Measurements from ENCODE around the gene MDFIC.
A peak's percentile ranks its signal among the peaks of the same experiment; 100 is the strongest.

MDFIC gene

DNA sequence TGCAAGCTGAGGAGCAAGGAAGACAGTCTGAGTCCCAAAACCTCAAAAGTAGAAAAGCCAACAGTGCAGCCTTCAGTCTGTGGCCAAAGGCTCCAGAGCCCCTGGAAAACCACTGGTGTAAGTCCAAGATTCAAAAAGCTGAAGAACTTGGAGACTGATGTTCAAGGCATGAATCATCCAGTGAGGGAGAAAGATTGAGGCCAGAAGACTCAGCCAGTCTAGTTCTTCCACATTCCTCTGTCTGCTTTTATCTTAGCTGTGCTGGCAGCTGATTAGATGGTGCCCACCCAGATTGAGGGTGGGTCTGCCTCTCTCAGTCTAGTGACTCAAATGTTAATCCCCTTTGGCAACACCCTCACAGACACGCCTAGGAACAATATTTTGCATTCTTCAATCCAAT, 20.1 kb upstream of the MDFIC start:
- Histone ChIP-seq H3K9ac (ENCODE audit: low read depth in 1 of 2, low read length in 2 of 2) (no peak overlapping the region), H3K4me3 (ENCODE audit: low read length in 2 of 2) (no peak overlapping the region), H3K27ac (ENCODE audit: low read depth in 2 of 2, low read length in 2 of 2) (no peak overlapping the region), H3K9me3 (ENCODE audit: control insufficient read depth in 2 of 2, low read length in 2 of 2) (no peaks in the 10 kb centered on the region), H3K36me3 (ENCODE audit: control insufficient read depth in 2 of 2, insufficient read depth in 2 of 2, low read length in 2 of 2) (no peaks in the 10 kb centered on the region), H3K4me1 (ENCODE audit: control insufficient read depth in 2 of 2, insufficient read depth in 2 of 2, low read length in 2 of 2) (no peaks in the 10 kb centered on the region), H3K27me3 (ENCODE audit: control insufficient read depth in 2 of 2, insufficient read depth in 2 of 2, low read length in 2 of 2) (no peaks in the 10 kb centered on the region)

- Histone ChIP-seq H3K36me3 (ENCODE audit: control insufficient read depth in 2 of 2, insufficient read depth in 2 of 2, low read length in 2 of 2) (no peaks in the 10 kb centered on the region), H3K27ac (ENCODE audit: low read depth in 2 of 2, low read length in 2 of 2) (no peak overlapping the region), H3K27me3 (ENCODE audit: control insufficient read depth in 2 of 2, insufficient read depth in 2 of 2, low read length in 2 of 2) (no peaks in the 10 kb centered on the region)
Measured at GRCh38 chr7:114903131-114903530, 18.8 kb upstream of the MDFIC start.

DNA sequence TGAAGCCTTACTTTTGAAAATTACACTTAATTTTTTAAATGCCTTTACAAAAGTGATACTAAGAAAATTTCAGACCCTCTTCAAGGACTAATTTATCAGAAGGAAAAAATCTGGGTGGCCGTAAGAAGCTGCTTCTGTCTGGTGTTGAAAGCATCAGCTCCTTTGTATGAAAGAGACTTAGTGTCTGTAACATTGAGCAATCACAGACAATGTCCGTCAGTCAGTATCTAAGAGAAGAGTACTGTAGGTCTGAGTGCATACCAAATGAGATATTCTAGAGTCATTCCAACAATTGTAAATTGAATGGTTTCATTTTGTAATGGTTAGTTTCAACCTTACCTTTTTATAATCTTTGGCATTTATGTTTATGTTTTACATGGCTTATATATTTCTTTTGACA, 11.1 kb upstream of the MDFIC start:
- no peak overlapping the region for H3K4me3 ChIP-seq (ENCODE audit: low read length in 2 of 2)
- no peaks in the 10 kb centered on the region for H3K4me1 ChIP-seq (ENCODE audit: control insufficient read depth in 2 of 2, insufficient read depth in 2 of 2, low read length in 2 of 2)
- H3K9ac ChIP-seq (ENCODE audit: low read depth in 1 of 2, low read length in 2 of 2), result no peak overlapping the region
- H3K9me3 ChIP-seq (ENCODE audit: control insufficient read depth in 2 of 2, low read length in 2 of 2), result no peaks in the 10 kb centered on the region
- H3K36me3 ChIP-seq (ENCODE audit: control insufficient read depth in 2 of 2, insufficient read depth in 2 of 2, low read length in 2 of 2), result no peaks in the 10 kb centered on the region
- H3K27me3 ChIP-seq (ENCODE audit: control insufficient read depth in 2 of 2, insufficient read depth in 2 of 2, low read length in 2 of 2), result no peaks in the 10 kb centered on the region
- H3K27ac ChIP-seq (ENCODE audit: low read depth in 2 of 2, low read length in 2 of 2), result no peak overlapping the region

More at GRCh38 chr7:114903131-114903530, 18.8 kb upstream of the MDFIC start:
- Histone ChIP-seq H3K9ac (ENCODE audit: low read depth in 1 of 2, low read length in 2 of 2) (no peak overlapping the region), H3K4me3 (ENCODE audit: low read length in 2 of 2) (no peak overlapping the region), H3K9me3 (ENCODE audit: control insufficient read depth in 2 of 2, low read length in 2 of 2) (no peaks in the 10 kb centered on the region), H3K4me1 (ENCODE audit: control insufficient read depth in 2 of 2, insufficient read depth in 2 of 2, low read length in 2 of 2) (no peaks in the 10 kb centered on the region)

DNA sequence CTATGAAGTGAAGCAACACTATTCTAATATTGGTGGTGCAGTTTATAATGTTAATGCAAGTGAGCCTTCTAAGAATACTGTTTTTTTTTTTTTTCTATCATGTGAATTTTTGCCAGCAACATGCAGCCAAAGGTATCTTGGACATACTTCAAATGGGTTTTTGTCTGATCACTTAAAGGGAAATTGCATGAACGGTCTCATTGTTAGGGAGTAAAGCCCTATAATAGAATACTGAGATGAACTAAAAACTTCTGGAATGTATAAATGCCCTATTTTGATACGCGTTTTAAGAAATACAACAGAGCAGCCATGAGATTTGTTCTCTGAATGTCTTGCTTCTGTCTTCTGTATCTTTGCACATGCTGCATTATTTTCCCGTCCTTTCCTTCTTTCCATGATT, 10.5 kb upstream of the MDFIC start:
- no peaks in the 10 kb centered on the region for H3K27me3 ChIP-seq (ENCODE audit: control insufficient read depth in 2 of 2, insufficient read depth in 2 of 2, low read length in 2 of 2)
- no peaks in the 10 kb centered on the region for H3K4me1 ChIP-seq (ENCODE audit: control insufficient read depth in 2 of 2, insufficient read depth in 2 of 2, low read length in 2 of 2)
- no peaks in the 10 kb centered on the region for H3K9me3 ChIP-seq (ENCODE audit: control insufficient read depth in 2 of 2, low read length in 2 of 2)
- no peak overlapping the region for H3K9ac ChIP-seq (ENCODE audit: low read depth in 1 of 2, low read length in 2 of 2)
- no peak overlapping the region for H3K4me3 ChIP-seq (ENCODE audit: low read length in 2 of 2)
- H3K36me3 ChIP-seq (ENCODE audit: control insufficient read depth in 2 of 2, insufficient read depth in 2 of 2, low read length in 2 of 2), result no peaks in the 10 kb centered on the region
- no peak overlapping the region for H3K27ac ChIP-seq (ENCODE audit: low read depth in 2 of 2, low read length in 2 of 2)

GRCh38 chr7:114916261-114916892, 5.5 kb upstream of the MDFIC start:
- Histone ChIP-seq H3K9ac (ENCODE audit: low read depth in 1 of 2, low read length in 2 of 2) (no peak overlapping the region), H3K4me1 (ENCODE audit: control insufficient read depth in 2 of 2, insufficient read depth in 2 of 2, low read length in 2 of 2) (no peaks in the 10 kb centered on the region), H3K9me3 (ENCODE audit: control insufficient read depth in 2 of 2, low read length in 2 of 2) (no peaks in the 10 kb centered on the region), H3K36me3 (ENCODE audit: control insufficient read depth in 2 of 2, insufficient read depth in 2 of 2, low read length in 2 of 2) (no peaks in the 10 kb centered on the region), H3K27me3 (ENCODE audit: control insufficient read depth in 2 of 2, insufficient read depth in 2 of 2, low read length in 2 of 2) (no peaks in the 10 kb centered on the region), H3K27ac (ENCODE audit: low read depth in 2 of 2, low read length in 2 of 2) (peak overlapping the region in 1 of 2 donors; percentile 24), H3K4me3 (ENCODE audit: low read length in 2 of 2) (no peak overlapping the region)

DNA sequence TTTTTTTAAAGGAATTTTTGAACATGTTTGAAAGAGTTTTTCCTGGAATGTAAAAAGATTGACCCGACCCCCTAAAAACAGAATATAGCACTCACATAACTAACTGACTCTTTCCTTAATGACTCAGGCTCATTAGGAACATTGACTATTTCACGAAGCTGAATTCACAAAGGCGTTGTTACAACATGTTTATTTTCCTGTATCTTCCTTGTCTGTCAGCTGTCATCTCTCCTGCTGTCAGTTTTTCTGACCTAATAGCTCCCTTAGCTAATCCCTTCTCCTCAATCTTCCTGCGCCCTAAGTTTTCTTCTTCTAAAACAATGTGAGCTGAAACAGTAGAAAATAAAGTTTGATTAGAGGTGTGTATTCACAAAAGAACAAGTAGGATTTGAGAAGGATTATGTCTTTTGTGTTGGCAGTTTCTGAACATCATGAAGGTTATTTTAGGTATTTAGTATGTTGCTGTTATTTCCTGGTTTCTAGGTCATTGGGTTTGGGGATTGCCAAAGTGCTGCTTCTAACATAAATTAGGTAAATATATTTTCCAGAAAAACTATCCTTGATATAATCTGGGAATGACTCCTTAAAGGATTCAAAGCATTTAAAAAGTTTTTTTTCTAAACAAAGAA, 4.6 kb upstream of the MDFIC start:
- Histone ChIP-seq H3K4me1 (ENCODE audit: control insufficient read depth in 2 of 2, insufficient read depth in 2 of 2, low read length in 2 of 2) (peaks cover 0 to 3% of the 10 kb centered on the region in 2 donors), H3K27me3 (ENCODE audit: control insufficient read depth in 2 of 2, insufficient read depth in 2 of 2, low read length in 2 of 2) (no peaks in the 10 kb centered on the region), H3K4me3 (ENCODE audit: low read length in 2 of 2) (no peak overlapping the region), H3K9ac (ENCODE audit: low read depth in 1 of 2, low read length in 2 of 2) (no peak overlapping the region), H3K27ac (ENCODE audit: low read depth in 2 of 2, low read length in 2 of 2) (peak overlapping the region in 1 of 2 donors; percentile 19), H3K9me3 (ENCODE audit: control insufficient read depth in 2 of 2, low read length in 2 of 2) (no peaks in the 10 kb centered on the region), H3K36me3 (ENCODE audit: control insufficient read depth in 2 of 2, insufficient read depth in 2 of 2, low read length in 2 of 2) (no peaks in the 10 kb centered on the region)

DNA sequence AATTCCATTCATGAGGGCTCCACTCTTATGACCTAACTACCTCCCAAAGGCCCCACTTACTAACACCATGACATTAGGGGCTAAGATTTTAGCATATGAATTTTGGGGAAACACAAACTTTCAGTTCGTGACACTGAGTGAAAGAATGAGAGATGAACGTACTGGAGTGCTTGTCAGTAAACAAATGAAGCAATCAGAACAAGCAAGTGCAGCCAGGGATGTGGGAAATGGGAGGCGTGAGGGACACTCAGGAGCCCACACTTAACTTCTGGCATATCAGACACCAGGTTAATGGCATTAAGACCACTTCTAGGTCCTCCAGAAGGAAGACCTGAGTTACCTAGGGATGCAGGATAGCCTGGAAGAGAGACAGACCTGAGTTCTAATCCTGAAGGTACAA, 2.3 kb upstream of the MDFIC start:
- Histone ChIP-seq H3K4me1 (ENCODE audit: control insufficient read depth in 2 of 2, insufficient read depth in 2 of 2, low read length in 2 of 2) (peaks cover 5 to 13% of the 10 kb centered on the region in 2 donors), H3K36me3 (ENCODE audit: control insufficient read depth in 2 of 2, insufficient read depth in 2 of 2, low read length in 2 of 2) (no peaks in the 10 kb centered on the region), H3K9ac (ENCODE audit: low read depth in 1 of 2, low read length in 2 of 2) (no peak overlapping the region)

DNA sequence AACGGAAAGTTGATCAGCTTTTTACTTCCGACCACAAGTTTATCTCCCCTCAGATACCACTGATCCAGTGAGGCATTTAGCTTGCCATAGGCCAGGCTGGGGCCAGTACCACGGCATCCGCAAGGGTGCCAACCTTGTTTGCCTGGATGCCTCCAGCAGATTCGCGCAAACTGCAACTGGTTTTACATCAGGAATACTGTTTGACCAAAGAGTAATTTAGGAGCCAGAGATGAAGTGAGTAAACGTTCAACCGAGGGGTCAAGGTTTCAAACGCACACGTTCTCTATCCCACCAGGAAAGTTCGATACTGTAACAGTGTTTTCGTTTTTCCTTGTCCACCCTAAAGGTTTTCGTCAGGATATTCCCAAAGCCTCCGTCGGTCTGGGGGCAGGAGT, 266 bp upstream of the MDFIC start:
- Histone ChIP-seq H3K36me3 (ENCODE audit: control insufficient read depth in 2 of 2, insufficient read depth in 2 of 2, low read length in 2 of 2) (no peaks in the 10 kb centered on the region), H3K9ac (ENCODE audit: low read depth in 1 of 2, low read length in 2 of 2) (peak overlapping the region; percentile 53 to 86), H3K27ac (ENCODE audit: low read depth in 2 of 2, low read length in 2 of 2) (peak overlapping the region; percentile 79 to 86), H3K4me1 (ENCODE audit: control insufficient read depth in 2 of 2, insufficient read depth in 2 of 2, low read length in 2 of 2) (peaks cover 5 to 13% of the 10 kb centered on the region in 2 donors), H3K9me3 (ENCODE audit: control insufficient read depth in 2 of 2, low read length in 2 of 2) (no peaks in the 10 kb centered on the region), H3K27me3 (ENCODE audit: control insufficient read depth in 2 of 2, insufficient read depth in 2 of 2, low read length in 2 of 2) (no peaks in the 10 kb centered on the region), H3K4me3 (ENCODE audit: low read length in 2 of 2) (peak overlapping the region; percentile 67 to 87)

More for the DNA sequence above, 2.3 kb upstream of the MDFIC start:
- no peaks in the 10 kb centered on the region for H3K27me3 ChIP-seq (ENCODE audit: control insufficient read depth in 2 of 2, insufficient read depth in 2 of 2, low read length in 2 of 2)
- no peak overlapping the region for H3K27ac ChIP-seq (ENCODE audit: low read depth in 2 of 2, low read length in 2 of 2)
- H3K9me3 ChIP-seq (ENCODE audit: control insufficient read depth in 2 of 2, low read length in 2 of 2), result no peaks in the 10 kb centered on the region
- H3K4me3 ChIP-seq (ENCODE audit: low read length in 2 of 2), result no peak overlapping the region

GRCh38 chr7:114922652-114923402, 933 bp downstream of the MDFIC start:
- peak overlapping the region; percentile 67 to 87 for H3K4me3 ChIP-seq (ENCODE audit: low read length in 2 of 2)
- H3K9me3 ChIP-seq (ENCODE audit: control insufficient read depth in 2 of 2, low read length in 2 of 2), result no peaks in the 10 kb centered on the region
- no peaks in the 10 kb centered on the region for H3K36me3 ChIP-seq (ENCODE audit: control insufficient read depth in 2 of 2, insufficient read depth in 2 of 2, low read length in 2 of 2)
- peaks cover 5 to 13% of the 10 kb centered on the region in 2 donors for H3K4me1 ChIP-seq (ENCODE audit: control insufficient read depth in 2 of 2, insufficient read depth in 2 of 2, low read length in 2 of 2)
- peak overlapping the region; percentile 79 to 86 for H3K27ac ChIP-seq (ENCODE audit: low read depth in 2 of 2, low read length in 2 of 2)
- peak overlapping the region; percentile 77 to 86 for H3K9ac ChIP-seq (ENCODE audit: low read depth in 1 of 2, low read length in 2 of 2)
- no peaks in the 10 kb centered on the region for H3K27me3 ChIP-seq (ENCODE audit: control insufficient read depth in 2 of 2, insufficient read depth in 2 of 2, low read length in 2 of 2)

DNA sequence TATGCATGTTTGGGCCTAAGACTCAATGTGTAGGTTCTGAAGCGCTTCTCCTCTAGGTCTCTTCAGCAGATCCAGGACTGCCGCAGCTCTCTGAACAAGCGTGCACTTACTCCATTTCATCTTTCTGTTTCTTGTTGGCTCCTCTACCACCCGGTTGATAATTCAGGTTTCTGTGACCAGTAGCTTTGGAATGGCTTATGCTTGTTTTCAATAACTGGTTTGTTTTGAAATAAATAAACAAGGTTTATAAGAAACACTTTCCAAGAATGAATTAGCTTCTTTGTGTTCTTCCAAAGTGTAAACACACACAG, 1.5 kb downstream of the MDFIC start:
- no peaks in the 10 kb centered on the region for H3K9me3 ChIP-seq (ENCODE audit: control insufficient read depth in 2 of 2, low read length in 2 of 2)
- peak overlapping the region; percentile 79 to 86 for H3K27ac ChIP-seq (ENCODE audit: low read depth in 2 of 2, low read length in 2 of 2)
- no peaks in the 10 kb centered on the region for H3K27me3 ChIP-seq (ENCODE audit: control insufficient read depth in 2 of 2, insufficient read depth in 2 of 2, low read length in 2 of 2)
- peaks cover 5 to 13% of the 10 kb centered on the region in 2 donors for H3K4me1 ChIP-seq (ENCODE audit: control insufficient read depth in 2 of 2, insufficient read depth in 2 of 2, low read length in 2 of 2)
- H3K9ac ChIP-seq (ENCODE audit: low read depth in 1 of 2, low read length in 2 of 2), result peak overlapping the region; percentile 77 to 86
- peak overlapping the region; percentile 67 to 87 for H3K4me3 ChIP-seq (ENCODE audit: low read length in 2 of 2)
- no peaks in the 10 kb centered on the region for H3K36me3 ChIP-seq (ENCODE audit: control insufficient read depth in 2 of 2, insufficient read depth in 2 of 2, low read length in 2 of 2)
